HEK293 (cell line): Measurements from ENCODE around the gene NOS1AP.

ENCODE experiments used
- CTCF ChIA-PET: fragments of 350-600 bp; formaldehyde crosslinking; extraction: SDS; loops from one replicate; lab custom pipeline; 2021; ENCODE audit warnings: antibody characterized with exemption; lab: Yijun Ruan, JAX
- POLR2A ChIA-PET: fragments of 300-600 bp; formaldehyde crosslinking; extraction: SDS; loops from one replicate; lab custom pipeline; 2020; ENCODE audit warnings: antibody characterized with exemption, inconsistent platforms; lab: Yijun Ruan, JAX
- H3K27ac ChIP-seq: fragments of 200-500 bp; sonication (Bioruptor generic); 2 replicates; pipeline ENCODE4 v1.5.1; 2014; ENCODE audit warnings: low read depth, low read length, control low read depth, inconsistent platforms; ENCODE audit errors: extremely low read depth
- H3K36me3 ChIP-seq, 2 experiments: fragments of 200-500 bp in 1 of 2; sonication (Bioruptor generic) in 1 of 2; 1 replicate in 1 of 2; 2 replicates in 1 of 2; pipeline ENCODE4 v1.5.1; 2014 to 2017; ENCODE audit warnings: inconsistent platforms in 2 of 2, low read length in 2 of 2; ENCODE audit not compliant: control insufficient read depth in 2 of 2, insufficient read depth in 1 of 2
- H3K4me1 ChIP-seq: fragments of 200-500 bp; sonication (Bioruptor generic); 2 replicates; pipeline ENCODE4 v1.5.1; 2014; ENCODE audit warnings: mild to moderate bottlenecking, low read length, inconsistent platforms; ENCODE audit not compliant: control insufficient read depth, insufficient read depth
- H3K4me3 ChIP-seq: 2 replicates; pipeline ENCODE4 v1.5.1; 2011; ENCODE audit warnings: low read depth, mild to moderate bottlenecking, control low read depth, low read length, moderate library complexity
- H3K9me3 ChIP-seq: fragments of 200-500 bp; sonication (Bioruptor generic); 2 replicates; pipeline ENCODE4 v1.5.1; 2014; ENCODE audit warnings: low read depth, low read length, inconsistent platforms; ENCODE audit not compliant: control insufficient read depth, insufficient read depth
- FEZF1 ChIP-seq: fragments of 450-650 bp; formaldehyde crosslinking; IDR thresholded peaks from 2 replicates; pipeline ENCODE4 v1.5.1; 2016; ENCODE audit warnings: missing biosample characterization, missing genetic modification characterization
- GLI2 ChIP-seq: fragments of 450-650 bp; formaldehyde crosslinking; IDR thresholded peaks from 2 replicates; pipeline ENCODE4; 2017; ENCODE audit warnings: missing biosample characterization, missing genetic modification characterization, low read depth, borderline replicate concordance
- ZFHX2 ChIP-seq: fragments of 450-650 bp; formaldehyde crosslinking; conservative IDR thresholded peaks from 2 replicates; pipeline ENCODE4 v1.5.1; 2016; ENCODE audit warnings: missing biosample characterization, missing genetic modification characterization
- ZNF223 ChIP-seq: fragments of 450-650 bp; formaldehyde crosslinking; IDR thresholded peaks from 2 replicates; pipeline ENCODE4 v1.5.1; 2016; ENCODE audit warnings: missing biosample characterization, missing genetic modification characterization
- ZNF292 ChIP-seq: fragments of 450-650 bp; formaldehyde crosslinking; IDR thresholded peaks from 2 replicates; pipeline ENCODE4 v1.5.1; 2016; ENCODE audit warnings: low read depth, missing biosample characterization, missing genetic modification characterization, borderline replicate concordance
- ZNF518A ChIP-seq: fragments of 450-650 bp; formaldehyde crosslinking; conservative IDR thresholded peaks from 2 replicates; pipeline ENCODE4 v1.5.1; 2016; ENCODE audit warnings: low read depth, missing biosample characterization, missing genetic modification characterization
- ZSCAN16 ChIP-seq: fragments of 450-650 bp; formaldehyde crosslinking; IDR thresholded peaks from 2 replicates; pipeline ENCODE4 v1.5.1; 2016; ENCODE audit warnings: missing biosample characterization, missing genetic modification characterization
- ZSCAN30 ChIP-seq: fragments of 450-650 bp; IDR thresholded peaks from 2 replicates; pipeline ENCODE4 v1.5.1; 2018; ENCODE audit warnings: missing biosample characterization, mild to moderate bottlenecking, missing genetic modification characterization, moderate library complexity
- ZXDB ChIP-seq: fragments of 450-650 bp; formaldehyde crosslinking; IDR thresholded peaks from 2 replicates; pipeline ENCODE4 v1.5.1; 2016; ENCODE audit warnings: missing biosample characterization, missing genetic modification characterization
- TF ChIP-seq, protein P1 (sequence below): fragments of 450-650 bp; formaldehyde crosslinking; IDR thresholded peaks from 2 replicates; pipeline ENCODE4 v1.5.0; 2017; ENCODE audit warnings: missing biosample characterization, missing genetic modification characterization, borderline replicate concordance
- TF ChIP-seq, protein P2 (sequence below): fragments of 450-650 bp; formaldehyde crosslinking; IDR thresholded peaks from 2 replicates; pipeline ENCODE4 v1.5.1; 2016; ENCODE audit warnings: missing biosample characterization, missing genetic modification characterization, borderline replicate concordance
- TF ChIP-seq, protein P3 (sequence below): fragments of 450-650 bp; formaldehyde crosslinking; IDR thresholded peaks from 2 replicates; pipeline ENCODE4 v1.5.1; 2016; ENCODE audit warnings: missing biosample characterization, missing genetic modification characterization
- TF ChIP-seq, protein P4 (sequence below): fragments of 450-650 bp; formaldehyde crosslinking; IDR thresholded peaks from 2 replicates; pipeline ENCODE4 v1.5.1; 2017; ENCODE audit warnings: missing biosample characterization, missing genetic modification characterization

Gene NOS1AP

DNA sequence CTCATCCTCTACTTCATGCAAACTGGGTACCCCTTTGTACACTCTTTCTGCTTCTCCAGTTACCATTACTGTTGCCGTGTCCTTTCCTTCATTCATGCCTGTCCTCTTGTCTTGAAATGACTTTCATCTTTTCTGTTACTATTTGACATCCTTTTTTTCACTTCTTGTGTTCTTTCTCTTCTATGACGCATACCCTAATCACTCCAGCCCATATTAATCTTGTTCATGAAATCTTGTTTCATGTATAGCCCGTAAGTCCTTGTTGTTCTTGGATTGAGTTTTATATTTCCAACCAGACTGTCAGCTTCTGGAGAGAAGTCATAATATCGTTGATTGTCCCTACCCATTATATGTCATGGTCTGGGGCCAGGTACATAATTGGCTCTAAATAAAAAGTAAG lies 126.1 kb downstream of the NOS1AP start:
- CTCF ChIA-PET: no interaction called here
- no peak for TF ChIP-seq ZNF223 (tag by site-specific recombination)
- no peak for TF ChIP-seq ZNF518A
- no peak for TF ChIP-seq ZSCAN30 (tag by site-specific recombination)
- TF ChIP-seq ZFHX2 (tag by site-specific recombination): no peak
- no peak for TF ChIP-seq FEZF1 (tag by site-specific recombination)
- TF ChIP-seq, protein P1, sequence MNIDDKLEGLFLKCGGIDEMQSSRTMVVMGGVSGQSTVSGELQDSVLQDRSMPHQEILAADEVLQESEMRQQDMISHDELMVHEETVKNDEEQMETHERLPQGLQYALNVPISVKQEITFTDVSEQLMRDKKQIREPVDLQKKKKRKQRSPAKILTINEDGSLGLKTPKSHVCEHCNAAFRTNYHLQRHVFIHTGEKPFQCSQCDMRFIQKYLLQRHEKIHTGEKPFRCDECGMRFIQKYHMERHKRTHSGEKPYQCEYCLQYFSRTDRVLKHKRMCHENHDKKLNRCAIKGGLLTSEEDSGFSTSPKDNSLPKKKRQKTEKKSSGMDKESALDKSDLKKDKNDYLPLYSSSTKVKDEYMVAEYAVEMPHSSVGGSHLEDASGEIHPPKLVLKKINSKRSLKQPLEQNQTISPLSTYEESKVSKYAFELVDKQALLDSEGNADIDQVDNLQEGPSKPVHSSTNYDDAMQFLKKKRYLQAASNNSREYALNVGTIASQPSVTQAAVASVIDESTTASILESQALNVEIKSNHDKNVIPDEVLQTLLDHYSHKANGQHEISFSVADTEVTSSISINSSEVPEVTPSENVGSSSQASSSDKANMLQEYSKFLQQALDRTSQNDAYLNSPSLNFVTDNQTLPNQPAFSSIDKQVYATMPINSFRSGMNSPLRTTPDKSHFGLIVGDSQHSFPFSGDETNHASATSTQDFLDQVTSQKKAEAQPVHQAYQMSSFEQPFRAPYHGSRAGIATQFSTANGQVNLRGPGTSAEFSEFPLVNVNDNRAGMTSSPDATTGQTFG (tag by site-specific recombination): no peak
- no peak for TF ChIP-seq ZSCAN16 (tag by site-specific recombination)
- TF ChIP-seq, protein P2, sequence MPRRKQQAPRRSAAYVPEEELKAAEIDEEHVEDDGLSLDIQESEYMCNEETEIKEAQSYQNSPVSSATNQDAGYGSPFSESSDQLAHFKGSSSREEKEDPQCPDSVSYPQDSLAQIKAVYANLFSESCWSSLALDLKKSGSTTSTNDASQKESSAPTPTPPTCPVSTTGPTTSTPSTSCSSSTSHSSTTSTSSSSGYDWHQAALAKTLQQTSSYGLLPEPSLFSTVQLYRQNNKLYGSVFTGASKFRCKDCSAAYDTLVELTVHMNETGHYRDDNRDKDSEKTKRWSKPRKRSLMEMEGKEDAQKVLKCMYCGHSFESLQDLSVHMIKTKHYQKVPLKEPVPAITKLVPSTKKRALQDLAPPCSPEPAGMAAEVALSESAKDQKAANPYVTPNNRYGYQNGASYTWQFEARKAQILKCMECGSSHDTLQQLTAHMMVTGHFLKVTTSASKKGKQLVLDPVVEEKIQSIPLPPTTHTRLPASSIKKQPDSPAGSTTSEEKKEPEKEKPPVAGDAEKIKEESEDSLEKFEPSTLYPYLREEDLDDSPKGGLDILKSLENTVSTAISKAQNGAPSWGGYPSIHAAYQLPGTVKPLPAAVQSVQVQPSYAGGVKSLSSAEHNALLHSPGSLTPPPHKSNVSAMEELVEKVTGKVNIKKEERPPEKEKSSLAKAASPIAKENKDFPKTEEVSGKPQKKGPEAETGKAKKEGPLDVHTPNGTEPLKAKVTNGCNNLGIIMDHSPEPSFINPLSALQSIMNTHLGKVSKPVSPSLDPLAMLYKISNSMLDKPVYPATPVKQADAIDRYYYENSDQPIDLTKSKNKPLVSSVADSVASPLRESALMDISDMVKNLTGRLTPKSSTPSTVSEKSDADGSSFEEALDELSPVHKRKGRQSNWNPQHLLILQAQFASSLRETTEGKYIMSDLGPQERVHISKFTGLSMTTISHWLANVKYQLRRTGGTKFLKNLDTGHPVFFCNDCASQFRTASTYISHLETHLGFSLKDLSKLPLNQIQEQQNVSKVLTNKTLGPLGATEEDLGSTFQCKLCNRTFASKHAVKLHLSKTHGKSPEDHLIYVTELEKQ (tag by site-specific recombination): no peak
- no peak for TF ChIP-seq GLI2
- H3K9me3 ChIP-seq: no peaks in the 10 kb centered on the region
- H3K4me1 ChIP-seq: no peaks in the 10 kb centered on the region; the same call in 1 of the 2 replicates
- POLR2A ChIA-PET: no interaction called here
- H3K36me3 ChIP-seq: no peaks in the 10 kb centered on the region
- H3K4me3 ChIP-seq: no peak overlapping the region
- H3K27ac ChIP-seq: no peak overlapping the region

GRCh38 chr1:162196387-162196786 lies 126.9 kb downstream of the NOS1AP start:
- Histone ChIP-seq H3K36me3 (no peaks in the 10 kb centered on the region), H3K27ac (no peak overlapping the region), H3K9me3 (no peaks in the 10 kb centered on the region), H3K4me1 (no peaks in the 10 kb centered on the region; the same call in 1 of the 2 replicates), H3K4me3 (no peak overlapping the region)
- ChIA-PET CTCF (no interaction called here), POLR2A (no interaction called here)
- TF ChIP-seq ZNF292 (tag by site-specific recombination): no peak
- TF ChIP-seq, protein P3, sequence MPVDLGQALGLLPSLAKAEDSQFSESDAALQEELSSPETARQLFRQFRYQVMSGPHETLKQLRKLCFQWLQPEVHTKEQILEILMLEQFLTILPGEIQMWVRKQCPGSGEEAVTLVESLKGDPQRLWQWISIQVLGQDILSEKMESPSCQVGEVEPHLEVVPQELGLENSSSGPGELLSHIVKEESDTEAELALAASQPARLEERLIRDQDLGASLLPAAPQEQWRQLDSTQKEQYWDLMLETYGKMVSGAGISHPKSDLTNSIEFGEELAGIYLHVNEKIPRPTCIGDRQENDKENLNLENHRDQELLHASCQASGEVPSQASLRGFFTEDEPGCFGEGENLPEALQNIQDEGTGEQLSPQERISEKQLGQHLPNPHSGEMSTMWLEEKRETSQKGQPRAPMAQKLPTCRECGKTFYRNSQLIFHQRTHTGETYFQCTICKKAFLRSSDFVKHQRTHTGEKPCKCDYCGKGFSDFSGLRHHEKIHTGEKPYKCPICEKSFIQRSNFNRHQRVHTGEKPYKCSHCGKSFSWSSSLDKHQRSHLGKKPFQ (tag by site-specific recombination): no peak
- no peak for TF ChIP-seq ZXDB (tag by site-specific recombination)
- TF ChIP-seq, protein P4, sequence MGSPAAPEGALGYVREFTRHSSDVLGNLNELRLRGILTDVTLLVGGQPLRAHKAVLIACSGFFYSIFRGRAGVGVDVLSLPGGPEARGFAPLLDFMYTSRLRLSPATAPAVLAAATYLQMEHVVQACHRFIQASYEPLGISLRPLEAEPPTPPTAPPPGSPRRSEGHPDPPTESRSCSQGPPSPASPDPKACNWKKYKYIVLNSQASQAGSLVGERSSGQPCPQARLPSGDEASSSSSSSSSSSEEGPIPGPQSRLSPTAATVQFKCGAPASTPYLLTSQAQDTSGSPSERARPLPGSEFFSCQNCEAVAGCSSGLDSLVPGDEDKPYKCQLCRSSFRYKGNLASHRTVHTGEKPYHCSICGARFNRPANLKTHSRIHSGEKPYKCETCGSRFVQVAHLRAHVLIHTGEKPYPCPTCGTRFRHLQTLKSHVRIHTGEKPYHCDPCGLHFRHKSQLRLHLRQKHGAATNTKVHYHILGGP (tag by site-specific recombination): no peak
